Body of pancreas (tissue), 4 donors: ENCODE results near the gene SNRPA1.

Experiments
- POLR2A ChIP-seq, 3 donors: fragments of 450-650 bp; IDR thresholded peaks; one replicate each; pipeline ENCODE4 v1.6.1; 2016; ENCODE audit warnings: antibody characterized with exemption in 3 of 3, mild to moderate bottlenecking in 2 of 3
- TF ChIP-seq, protein P1 (sequence below), 7 experiments: fragments of 450-650 bp in 4 of 7; fragments of 200-600 bp in 3 of 7; sonication (generic) in 3 of 7; IDR thresholded peaks; one replicate each; pipeline ENCODE4 v1.5.1; 2016 to 2019; ENCODE audit warnings: antibody characterized with exemption in 7 of 7

DNA sequence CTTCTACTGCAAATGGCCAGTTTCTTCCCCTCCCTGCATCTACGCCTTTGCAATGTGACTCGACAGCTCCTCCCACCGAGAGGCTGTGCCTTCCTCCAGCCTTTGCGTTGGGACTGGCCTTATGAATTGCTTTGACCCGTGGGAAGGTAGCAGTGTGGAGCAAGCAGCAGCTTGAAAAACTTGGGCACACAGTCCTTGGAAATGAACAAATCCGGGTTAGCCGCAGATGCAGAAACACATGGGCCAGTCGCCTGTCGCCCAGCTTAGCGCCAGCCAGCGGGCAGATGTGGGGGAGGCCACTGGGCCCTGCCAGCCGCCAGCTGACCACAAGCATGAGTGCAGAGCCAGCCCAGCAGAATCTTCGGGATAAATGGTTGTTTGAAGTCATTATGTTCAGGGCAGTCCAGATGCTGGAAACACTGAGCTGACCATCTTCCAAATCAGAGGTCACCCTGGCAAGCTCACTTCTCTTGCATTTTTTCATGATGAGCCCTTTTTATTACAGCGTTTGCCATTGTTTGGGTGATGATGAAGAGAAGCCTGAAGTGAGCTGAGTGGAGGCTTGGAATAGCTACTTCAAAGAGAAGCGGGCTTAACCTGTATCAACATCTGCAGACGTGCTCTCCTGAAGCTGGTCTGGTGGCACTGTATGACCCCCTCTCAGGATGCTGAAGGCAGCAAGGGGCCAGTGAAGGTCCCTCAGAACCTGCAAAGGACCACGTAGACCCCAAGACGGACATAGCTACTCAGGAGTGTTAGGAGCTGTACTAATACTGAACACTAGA is 27.5 kb downstream of the SNRPA1 start:
- TF ChIP-seq, protein P1, sequence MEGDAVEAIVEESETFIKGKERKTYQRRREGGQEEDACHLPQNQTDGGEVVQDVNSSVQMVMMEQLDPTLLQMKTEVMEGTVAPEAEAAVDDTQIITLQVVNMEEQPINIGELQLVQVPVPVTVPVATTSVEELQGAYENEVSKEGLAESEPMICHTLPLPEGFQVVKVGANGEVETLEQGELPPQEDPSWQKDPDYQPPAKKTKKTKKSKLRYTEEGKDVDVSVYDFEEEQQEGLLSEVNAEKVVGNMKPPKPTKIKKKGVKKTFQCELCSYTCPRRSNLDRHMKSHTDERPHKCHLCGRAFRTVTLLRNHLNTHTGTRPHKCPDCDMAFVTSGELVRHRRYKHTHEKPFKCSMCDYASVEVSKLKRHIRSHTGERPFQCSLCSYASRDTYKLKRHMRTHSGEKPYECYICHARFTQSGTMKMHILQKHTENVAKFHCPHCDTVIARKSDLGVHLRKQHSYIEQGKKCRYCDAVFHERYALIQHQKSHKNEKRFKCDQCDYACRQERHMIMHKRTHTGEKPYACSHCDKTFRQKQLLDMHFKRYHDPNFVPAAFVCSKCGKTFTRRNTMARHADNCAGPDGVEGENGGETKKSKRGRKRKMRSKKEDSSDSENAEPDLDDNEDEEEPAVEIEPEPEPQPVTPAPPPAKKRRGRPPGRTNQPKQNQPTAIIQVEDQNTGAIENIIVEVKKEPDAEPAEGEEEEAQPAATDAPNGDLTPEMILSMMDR (IDR thresholded peaks at IDR 0.05) = peak in 1 of 7 experiments; percentile 19
- peak; percentile 20 to 68 (median 66) for TF ChIP-seq POLR2A (IDR thresholded peaks at IDR 0.05)
